ENCODE results near the gene RPS18.

RPS18 gene

GRCh38 chr6:33318426-33319073, 46.7 kb downstream of the RPS18 start:
- Histone ChIP-seq H3K4me2 (ENCODE audit: low read length) (peak overlapping the region; percentile 86), H3K9me3 (replicated peaks; ENCODE audit: low read length) (no peaks in the 10 kb centered on the region), H3K4me1 (ENCODE audit: control insufficient read depth, insufficient read depth, low read length) (peaks cover 59% of the 10 kb centered on the region), H3K9ac (ENCODE audit: low read depth, low read length) (peak overlapping the region; percentile 78), H3K4me3 (ENCODE audit: low read length) (peak overlapping the region; percentile 90), H3K27me3 (ENCODE audit: control insufficient read depth, insufficient read depth, low read length) (no peaks in the 10 kb centered on the region), H3K36me3 (ENCODE audit: insufficient read depth, low read length) (peaks cover 27% of the 10 kb centered on the region)

- peak overlapping the region; percentile 98 for H3K4me2 ChIP-seq (ENCODE audit: low read length)
- peak overlapping the region; percentile 63 for H3K9ac ChIP-seq (ENCODE audit: low read depth, low read length)
- peaks cover 27% of the 10 kb centered on the region for H3K36me3 ChIP-seq (ENCODE audit: insufficient read depth, low read length)
- peaks cover 57% of the 10 kb centered on the region for H3K4me1 ChIP-seq (ENCODE audit: control insufficient read depth, insufficient read depth, low read length)
- H3K27me3 ChIP-seq (ENCODE audit: control insufficient read depth, insufficient read depth, low read length): no peaks in the 10 kb centered on the region
- H3K4me3 ChIP-seq (ENCODE audit: low read length): peak overlapping the region; percentile 53
- no peaks in the 10 kb centered on the region for H3K9me3 ChIP-seq (replicated peaks; ENCODE audit: low read length)
Measured at GRCh38 chr6:33319939-33320314, 48.1 kb downstream of the RPS18 start.

- Histone ChIP-seq H3K36me3 (ENCODE audit: insufficient read depth, low read length) (peaks cover 27% of the 10 kb centered on the region), H3K9me3 (replicated peaks; ENCODE audit: low read length) (no peaks in the 10 kb centered on the region), H3K4me3 (ENCODE audit: low read length) (peak overlapping the region; percentile 83), H3K27me3 (ENCODE audit: control insufficient read depth, insufficient read depth, low read length) (no peaks in the 10 kb centered on the region), H3K4me2 (ENCODE audit: low read length) (peak overlapping the region; percentile 98), H3K9ac (ENCODE audit: low read depth, low read length) (peak overlapping the region; percentile 83), H3K4me1 (ENCODE audit: control insufficient read depth, insufficient read depth, low read length) (peaks cover 54% of the 10 kb centered on the region)
Measured at GRCh38 chr6:33320315-33321181, 48.7 kb downstream of the RPS18 start.

GRCh38 chr6:33321227-33321626, 49.4 kb downstream of the RPS18 start:
- peak overlapping the region; percentile 98 for H3K4me2 ChIP-seq (ENCODE audit: low read length)
- H3K4me3 ChIP-seq (ENCODE audit: low read length): peak overlapping the region; percentile 83
- peak overlapping the region; percentile 83 for H3K9ac ChIP-seq (ENCODE audit: low read depth, low read length)
- H3K36me3 ChIP-seq (ENCODE audit: insufficient read depth, low read length): peaks cover 27% of the 10 kb centered on the region
- peaks cover 54% of the 10 kb centered on the region for H3K4me1 ChIP-seq (ENCODE audit: control insufficient read depth, insufficient read depth, low read length)
- no peaks in the 10 kb centered on the region for H3K9me3 ChIP-seq (replicated peaks; ENCODE audit: low read length)
- H3K27me3 ChIP-seq (ENCODE audit: control insufficient read depth, insufficient read depth, low read length): no peaks in the 10 kb centered on the region

- peak overlapping the region; percentile 83 for H3K9ac ChIP-seq (ENCODE audit: low read depth, low read length)
- H3K4me2 ChIP-seq (ENCODE audit: low read length): peak overlapping the region; percentile 98
- H3K9me3 ChIP-seq (replicated peaks; ENCODE audit: low read length): no peaks in the 10 kb centered on the region
- H3K4me3 ChIP-seq (ENCODE audit: low read length): peak overlapping the region; percentile 83
- peaks cover 26% of the 10 kb centered on the region for H3K36me3 ChIP-seq (ENCODE audit: insufficient read depth, low read length)
- peaks cover 43% of the 10 kb centered on the region for H3K4me1 ChIP-seq (ENCODE audit: control insufficient read depth, insufficient read depth, low read length)
- H3K27me3 ChIP-seq (ENCODE audit: control insufficient read depth, insufficient read depth, low read length): no peaks in the 10 kb centered on the region
Measured at GRCh38 chr6:33323623-33323948, 51.7 kb downstream of the RPS18 start.

- peak overlapping the region; percentile 83 for H3K4me3 ChIP-seq (ENCODE audit: low read length)
- peaks cover 20% of the 10 kb centered on the region for H3K36me3 ChIP-seq (ENCODE audit: insufficient read depth, low read length)
- H3K4me1 ChIP-seq (ENCODE audit: control insufficient read depth, insufficient read depth, low read length): peaks cover 38% of the 10 kb centered on the region
- no peak overlapping the region for H3K9ac ChIP-seq (ENCODE audit: low read depth, low read length)
- H3K27me3 ChIP-seq (ENCODE audit: control insufficient read depth, insufficient read depth, low read length): no peaks in the 10 kb centered on the region
- peak overlapping the region; percentile 98 for H3K4me2 ChIP-seq (ENCODE audit: low read length)
- no peaks in the 10 kb centered on the region for H3K9me3 ChIP-seq (replicated peaks; ENCODE audit: low read length)
Measured at GRCh38 chr6:33324125-33324524, 52.2 kb downstream of the RPS18 start.
